ENCODE results near the gene DCHS2.

DCHS2 gene

DNA sequence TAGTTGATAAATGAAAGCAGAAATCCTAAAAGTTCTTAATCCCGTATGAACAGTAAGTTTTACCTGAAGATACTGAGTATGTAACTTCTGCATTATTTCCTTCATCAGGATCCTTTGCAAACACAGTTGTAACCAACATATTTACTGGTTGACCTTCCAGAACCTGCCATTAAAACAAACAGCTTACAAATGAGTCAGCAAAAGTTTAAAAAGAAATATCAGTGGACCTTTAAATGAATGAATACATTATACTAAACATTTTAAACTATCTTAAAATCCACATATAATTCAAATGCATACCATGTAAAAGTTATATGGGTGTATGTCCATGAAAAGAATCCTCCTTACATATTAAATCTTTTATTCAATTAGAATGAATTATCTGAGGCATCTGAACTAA lies 163.6 kb downstream of the DCHS2 start:
- TF ChIP-seq CTCF (IDR thresholded peaks at IDR 0.05; ENCODE audit: low read depth, low read length) = no peak
- no peak overlapping the region for H3K4me3 ChIP-seq (replicated peaks in 1 of 2; ENCODE audit: low read depth in 2 of 2, low read length in 2 of 2)
- no peak for DNase-seq (ENCODE audit: low read depth in 2 of 2)

- TF ChIP-seq CTCF (IDR thresholded peaks at IDR 0.05; ENCODE audit: low read depth, low read length) = no peak
- no peak for DNase-seq (ENCODE audit: low read depth in 2 of 2)
- no peak overlapping the region for H3K4me3 ChIP-seq (replicated peaks in 1 of 2; ENCODE audit: low read depth in 2 of 2, low read length in 2 of 2)
Measured at GRCh38 chr4:154320521-154320920, 171.1 kb downstream of the DCHS2 start.

- no peak for DNase-seq (ENCODE audit: low read depth in 2 of 2)
- no peak for TF ChIP-seq CTCF (IDR thresholded peaks at IDR 0.05; ENCODE audit: low read depth, low read length)
- no peak overlapping the region for H3K4me3 ChIP-seq (replicated peaks in 1 of 2; ENCODE audit: low read depth in 2 of 2, low read length in 2 of 2)
Measured at GRCh38 chr4:154319736-154320135, 171.9 kb downstream of the DCHS2 start.

DNA sequence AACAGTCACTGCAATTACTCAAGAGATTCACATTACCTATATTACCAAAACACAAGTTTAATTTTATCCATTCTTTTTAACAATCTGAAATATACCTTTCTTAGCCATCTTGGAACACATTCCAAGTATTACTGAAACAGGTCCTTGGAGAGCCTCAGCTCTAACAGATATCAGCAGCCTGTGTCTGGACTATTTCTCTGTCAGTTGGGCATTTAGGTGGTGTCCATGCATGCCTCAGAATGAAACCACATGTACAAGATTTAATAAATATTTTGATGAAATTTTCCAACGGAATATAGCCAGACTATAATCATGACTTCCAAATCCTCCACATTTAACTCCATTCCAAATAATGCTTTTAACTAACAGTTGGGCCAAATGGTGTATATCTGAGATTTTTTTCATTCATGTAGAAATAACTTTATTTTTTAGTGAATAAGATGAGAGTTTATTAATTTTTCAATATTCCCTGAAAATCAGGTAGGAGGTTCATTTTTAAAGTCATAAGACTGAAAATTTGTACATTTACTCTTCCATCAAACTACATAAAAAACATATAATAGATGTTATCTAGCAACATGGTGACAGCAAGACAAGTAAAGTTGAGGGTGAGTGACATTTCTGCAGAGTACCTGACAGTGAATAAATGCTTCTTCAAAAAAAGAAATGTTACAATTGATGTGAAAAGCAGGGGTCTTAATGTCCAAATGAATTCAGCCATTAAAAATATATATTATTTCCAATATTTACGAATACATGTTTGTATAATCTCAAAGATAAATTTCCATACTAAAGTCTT lies 174.2 kb downstream of the DCHS2 start:
- no peak for DNase-seq (ENCODE audit: low read depth in 2 of 2)
- TF ChIP-seq CTCF (IDR thresholded peaks at IDR 0.05; ENCODE audit: low read depth, low read length) = no peak
- H3K4me3 ChIP-seq (replicated peaks in 1 of 2; ENCODE audit: low read depth in 2 of 2, low read length in 2 of 2) = no peak overlapping the region

GRCh38 chr4:154315741-154316140 lies 175.9 kb downstream of the DCHS2 start:
- no peak overlapping the region for H3K4me3 ChIP-seq (replicated peaks in 1 of 2; ENCODE audit: low read depth in 2 of 2, low read length in 2 of 2)
- DNase-seq (ENCODE audit: low read depth in 2 of 2) = no peak
- no peak for TF ChIP-seq CTCF (IDR thresholded peaks at IDR 0.05; ENCODE audit: low read depth, low read length)

DNA sequence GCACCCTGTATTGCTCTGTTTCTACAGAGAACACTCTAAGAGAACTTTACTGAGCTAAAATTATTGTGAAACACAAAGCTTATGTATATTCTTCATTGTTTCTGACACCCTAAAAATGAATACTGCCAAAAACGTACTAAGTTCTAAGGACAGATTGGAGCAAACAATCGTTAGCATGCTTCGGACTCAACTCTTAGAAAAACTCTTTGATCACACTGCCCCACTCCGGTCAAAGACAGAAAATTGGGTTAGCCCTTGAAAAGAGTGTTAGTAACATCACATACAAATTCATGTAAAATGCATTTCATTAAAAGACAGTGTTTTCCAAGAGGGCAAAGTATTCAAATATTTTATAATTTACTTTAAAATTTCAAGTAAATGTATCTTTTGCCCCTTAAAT lies 177.4 kb downstream of the DCHS2 start:
- no peak for TF ChIP-seq CTCF (IDR thresholded peaks at IDR 0.05; ENCODE audit: low read depth, low read length)
- no peak overlapping the region for H3K4me3 ChIP-seq (replicated peaks in 1 of 2; ENCODE audit: low read depth in 2 of 2, low read length in 2 of 2)
- peak; percentile 40 to 51 for DNase-seq (ENCODE audit: low read depth in 2 of 2)
